ENCODE measurements around the gene ZSCAN16. TPM values are rescaled to one million over a fixed set of nuclear protein-coding genes. Genes with fewer than 3 reads are reported as not detected.

Gene ZSCAN16
- total RNA-seq, 1 donor from 2014 or later: 10.5 TPM

DNA sequence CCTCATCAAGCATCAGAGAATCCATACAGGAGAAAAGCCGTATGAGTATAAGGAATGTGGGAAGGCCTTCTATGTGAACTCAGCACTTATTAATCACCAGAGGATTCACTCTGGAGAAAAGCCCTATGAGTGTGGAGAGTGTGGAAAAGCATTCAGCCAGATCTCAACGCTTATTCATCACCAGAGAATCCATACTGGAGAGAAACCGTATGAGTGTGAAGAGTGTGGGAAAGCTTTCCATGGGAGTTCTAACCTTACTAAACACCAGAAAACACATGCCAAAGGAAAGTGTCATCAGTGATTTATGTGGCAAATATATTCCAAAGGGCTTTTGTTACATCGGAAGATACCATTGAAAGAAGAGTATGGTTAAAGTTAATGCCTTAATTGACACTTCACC, 42.7 kb downstream of the ZSCAN16 start:
- TF ChIP-seq, protein P1, sequence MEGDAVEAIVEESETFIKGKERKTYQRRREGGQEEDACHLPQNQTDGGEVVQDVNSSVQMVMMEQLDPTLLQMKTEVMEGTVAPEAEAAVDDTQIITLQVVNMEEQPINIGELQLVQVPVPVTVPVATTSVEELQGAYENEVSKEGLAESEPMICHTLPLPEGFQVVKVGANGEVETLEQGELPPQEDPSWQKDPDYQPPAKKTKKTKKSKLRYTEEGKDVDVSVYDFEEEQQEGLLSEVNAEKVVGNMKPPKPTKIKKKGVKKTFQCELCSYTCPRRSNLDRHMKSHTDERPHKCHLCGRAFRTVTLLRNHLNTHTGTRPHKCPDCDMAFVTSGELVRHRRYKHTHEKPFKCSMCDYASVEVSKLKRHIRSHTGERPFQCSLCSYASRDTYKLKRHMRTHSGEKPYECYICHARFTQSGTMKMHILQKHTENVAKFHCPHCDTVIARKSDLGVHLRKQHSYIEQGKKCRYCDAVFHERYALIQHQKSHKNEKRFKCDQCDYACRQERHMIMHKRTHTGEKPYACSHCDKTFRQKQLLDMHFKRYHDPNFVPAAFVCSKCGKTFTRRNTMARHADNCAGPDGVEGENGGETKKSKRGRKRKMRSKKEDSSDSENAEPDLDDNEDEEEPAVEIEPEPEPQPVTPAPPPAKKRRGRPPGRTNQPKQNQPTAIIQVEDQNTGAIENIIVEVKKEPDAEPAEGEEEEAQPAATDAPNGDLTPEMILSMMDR (IDR thresholded peaks at IDR 0.05; ENCODE audit: insufficient read depth, low read length, poor library complexity, severe bottlenecking): no peak
- peak; percentile 29 for DNase-seq (ENCODE audit: low read depth)
- Histone ChIP-seq H3K27me3 (ENCODE audit: control insufficient read depth, insufficient read depth, low read length) (no peaks in the 10 kb centered on the region), H3K4me3 (ENCODE audit: low read depth, low read length) (no peak overlapping the region), H3K36me3 (ENCODE audit: control insufficient read depth, insufficient read depth, low read length) (no peaks in the 10 kb centered on the region)

DNA sequence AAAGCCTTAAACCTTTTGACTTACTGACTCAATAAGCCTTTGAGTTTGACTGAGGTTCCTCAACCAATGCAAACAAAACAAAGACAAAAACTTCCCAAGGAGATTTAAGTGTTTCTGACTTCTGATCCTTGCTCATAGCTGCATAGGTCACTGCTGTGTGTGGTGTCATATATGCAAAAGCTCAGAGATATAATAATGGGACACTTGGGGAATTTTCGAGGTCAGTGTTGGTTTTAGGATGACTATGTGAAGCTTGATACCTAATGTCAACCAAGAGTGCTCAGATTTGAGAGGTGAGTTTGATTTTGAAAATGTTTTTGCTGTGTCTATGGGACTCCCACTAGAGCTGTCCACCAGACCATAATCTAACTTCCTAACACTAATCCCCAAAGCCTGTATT, 43.5 kb downstream of the ZSCAN16 start:
- DNase-seq (ENCODE audit: low read depth): no peak
- TF ChIP-seq, protein P1 (IDR thresholded peaks at IDR 0.05; ENCODE audit: insufficient read depth, low read length, poor library complexity, severe bottlenecking): no peak
- Histone ChIP-seq H3K27me3 (ENCODE audit: control insufficient read depth, insufficient read depth, low read length) (no peaks in the 10 kb centered on the region), H3K36me3 (ENCODE audit: control insufficient read depth, insufficient read depth, low read length) (no peaks in the 10 kb centered on the region), H3K4me3 (ENCODE audit: low read depth, low read length) (no peak overlapping the region)

- Histone ChIP-seq H3K36me3 (ENCODE audit: control insufficient read depth, insufficient read depth, low read length) (no peaks in the 10 kb centered on the region), H3K4me3 (ENCODE audit: low read depth, low read length) (no peak overlapping the region), H3K27me3 (ENCODE audit: control insufficient read depth, insufficient read depth, low read length) (no peaks in the 10 kb centered on the region)
- DNase-seq (ENCODE audit: low read depth): no peak
- TF ChIP-seq, protein P1 (IDR thresholded peaks at IDR 0.05; ENCODE audit: insufficient read depth, low read length, poor library complexity, severe bottlenecking): no peak
Observed at GRCh38 chr6:28171271-28171670, 46.9 kb downstream of the ZSCAN16 start.

GRCh38 chr6:28172006-28172405, 47.6 kb downstream of the ZSCAN16 start:
- TF ChIP-seq, protein P1 (IDR thresholded peaks at IDR 0.05; ENCODE audit: insufficient read depth, low read length, poor library complexity, severe bottlenecking): no peak
- Histone ChIP-seq H3K36me3 (ENCODE audit: control insufficient read depth, insufficient read depth, low read length) (no peaks in the 10 kb centered on the region), H3K4me3 (ENCODE audit: low read depth, low read length) (no peak overlapping the region), H3K27me3 (ENCODE audit: control insufficient read depth, insufficient read depth, low read length) (no peaks in the 10 kb centered on the region)
- no peak for DNase-seq (ENCODE audit: low read depth)

DNA sequence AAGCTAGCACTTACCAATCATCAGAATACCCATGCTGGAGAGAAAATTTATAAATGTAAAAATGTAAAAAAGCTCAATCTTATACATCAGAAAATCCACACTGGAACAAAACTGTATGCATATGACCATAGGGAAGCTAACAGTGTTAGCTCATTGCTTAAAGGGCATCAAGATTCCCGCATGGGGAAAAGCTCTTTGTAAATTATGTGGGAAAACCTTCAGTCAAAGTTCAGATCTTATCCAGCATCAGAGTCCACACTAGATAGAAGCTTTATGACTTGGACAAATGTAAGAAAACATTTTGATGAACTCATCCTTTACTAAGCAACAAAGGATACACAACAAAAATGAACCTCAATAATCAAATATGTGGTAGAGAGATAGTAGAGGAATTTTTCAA, 52.0 kb downstream of the ZSCAN16 start:
- no peaks in the 10 kb centered on the region for H3K36me3 ChIP-seq (ENCODE audit: control insufficient read depth, insufficient read depth, low read length)
- H3K27me3 ChIP-seq (ENCODE audit: control insufficient read depth, insufficient read depth, low read length): no peaks in the 10 kb centered on the region
- no peak for DNase-seq (ENCODE audit: low read depth)
- TF ChIP-seq, protein P1 (IDR thresholded peaks at IDR 0.05; ENCODE audit: insufficient read depth, low read length, poor library complexity, severe bottlenecking): no peak
- no peak overlapping the region for H3K4me3 ChIP-seq (ENCODE audit: low read depth, low read length)

Other genes with a start within 250 kb of the ZSCAN16 start
- gene OR2B2, start 212.2 kb upstream of the ZSCAN16 start, total RNA-seq: not detected in 2 replicates
- not detected in 2 replicates for gene OR2B6, start 167.4 kb upstream of the ZSCAN16 start, total RNA-seq
- gene ZNF165, start 44.0 kb upstream of the ZSCAN16 start, total RNA-seq: 15.4 and 16.8 TPM in 2 replicates
- 16.4 and 17.9 TPM in 2 replicates for gene ZKSCAN8, start 17.3 kb downstream of the ZSCAN16 start, total RNA-seq
- gene ZSCAN9, start 100.7 kb downstream of the ZSCAN16 start, total RNA-seq: 19.2 and 23.7 TPM in 2 replicates
- gene ZKSCAN4, start 127.7 kb downstream of the ZSCAN16 start, total RNA-seq: 3.8 and 4.4 TPM in 2 replicates
- 1.0 and 1.1 TPM in 2 replicates for gene NKAPL, start 134.7 kb downstream of the ZSCAN16 start, total RNA-seq
- gene ZSCAN26, start 142.5 kb downstream of the ZSCAN16 start, total RNA-seq: 15.8 and 18.6 TPM in 2 replicates
- gene PGBD1, start 157.0 kb downstream of the ZSCAN16 start, total RNA-seq: 4.8 and 6.6 TPM in 2 replicates
- 4.0 and 5.6 TPM in 2 replicates for gene ZSCAN31, start 211.5 kb downstream of the ZSCAN16 start, total RNA-seq
- 3.6 and 5.5 TPM in 2 replicates for gene ZKSCAN3, start 225.3 kb downstream of the ZSCAN16 start, total RNA-seq

Data from kidney epithelial cell (primary cell).